ENCODE measurements around the gene MGAT5. TPM values are rescaled to one million over a fixed set of nuclear protein-coding genes. Genes with fewer than 3 reads are reported as not detected.

MGAT5 gene
- total RNA-seq, 1 experiment from 2014 or later: 34.0 TPM

- Histone ChIP-seq H3K4me1 (ENCODE audit: control insufficient read depth in 1 of 2, insufficient read depth in 2 of 2, low read length in 2 of 2) (peaks cover 0 to 14% of the 10 kb centered on the region in 2 experiments; a peak in 1 of 4 replicates), H2AFZ (ENCODE audit: low read depth, low read length, poor library complexity, severe bottlenecking) (no peak overlapping the region), H3K27ac (ENCODE audit: low read depth, low read length) (no peak overlapping the region), H3K9me3 (ENCODE audit: control insufficient read depth in 1 of 2, insufficient read depth in 1 of 2, low read depth in 1 of 2, low read length in 2 of 2) (no peaks in the 10 kb centered on the region), H3K27me3 (ENCODE audit: insufficient read depth, low read length) (no peaks in the 10 kb centered on the region), H3K9ac (ENCODE audit: low read length) (no peak overlapping the region), H3K36me3 (ENCODE audit: control insufficient read depth in 1 of 2, insufficient read depth in 2 of 2, low read length in 2 of 2) (no peaks in the 10 kb centered on the region), H4K20me1 (ENCODE audit: insufficient read depth) (no peaks in the 10 kb centered on the region), H3K4me3 (replicated peaks in 1 of 2; ENCODE audit: low read depth in 1 of 2, low read length in 2 of 2) (no peak overlapping the region), H3K4me2 (ENCODE audit: low read length) (no peak overlapping the region), H3K79me2 (ENCODE audit: insufficient read depth, low read length) (no peaks in the 10 kb centered on the region; the same call in 1 of the 2 replicates), H3K9me2 (ENCODE audit: insufficient read depth) (no peaks in the 10 kb centered on the region)
- DNase-seq (ENCODE audit: low read depth, low spot score) (no peak), ATAC-seq (no peak)
- TF ChIP-seq CTCF (IDR thresholded peaks at IDR 0.05 in 2 of 3, conservative IDR thresholded peaks at IDR 0.05 in 1 of 3; ENCODE audit: borderline replicate concordance in 1 of 3, insufficient read depth in 1 of 3, low read depth in 2 of 3, low read length in 2 of 3): no peak
- TF ChIP-seq POLR2AphosphoS5 (IDR thresholded peaks at IDR 0.05; ENCODE audit: low read depth, low read length): no peak
- TF ChIP-seq ZNF274 (IDR thresholded peaks at IDR 0.05; ENCODE audit: low read depth, low read length): no peak
- BruUV-seq (replicated peaks): no TSS peak
- RAD21 ChIA-PET (ENCODE audit: low non-redundant PET in 1 of 2, low total read pairs in 2 of 2, uncharacterized antibody in 2 of 2, unreplicated experiment in 2 of 2): no interaction called here
- CTCF ChIA-PET: interaction anchor here (1.8 kb wide), 1 partner anchor 10 kb away, joined by 8 read pairs; no protein-coding TSS in a partner anchor
- intact Hi-C loops (cut with micrococcal nuclease): no loop called here
- POLR2A ChIA-PET: no interaction called here
Measured at GRCh38 chr2:134235510-134236144, 18.2 kb upstream of the MGAT5 start.

- CTCF ChIA-PET: no interaction called here
- DNase-seq (ENCODE audit: low read depth, low spot score) (no peak), ATAC-seq (no peak)
- Histone ChIP-seq H3K4me1 (ENCODE audit: control insufficient read depth in 1 of 2, insufficient read depth in 2 of 2, low read length in 2 of 2) (no peaks in the 10 kb centered on the region), H3K9me2 (ENCODE audit: insufficient read depth) (no peaks in the 10 kb centered on the region), H4K20me1 (ENCODE audit: insufficient read depth) (no peaks in the 10 kb centered on the region), H3K4me2 (ENCODE audit: low read length) (no peak overlapping the region), H3K9ac (ENCODE audit: low read length) (no peak overlapping the region), H3K27me3 (ENCODE audit: insufficient read depth, low read length) (no peaks in the 10 kb centered on the region), H3K4me3 (replicated peaks in 1 of 2; ENCODE audit: low read depth in 1 of 2, low read length in 2 of 2) (no peak overlapping the region), H3K79me2 (ENCODE audit: insufficient read depth, low read length) (no peaks in the 10 kb centered on the region), H2AFZ (ENCODE audit: low read depth, low read length, poor library complexity, severe bottlenecking) (no peak overlapping the region), H3K9me3 (ENCODE audit: control insufficient read depth in 1 of 2, insufficient read depth in 1 of 2, low read depth in 1 of 2, low read length in 2 of 2) (no peaks in the 10 kb centered on the region), H3K27ac (ENCODE audit: low read depth, low read length) (no peak overlapping the region), H3K36me3 (ENCODE audit: control insufficient read depth in 1 of 2, insufficient read depth in 2 of 2, low read length in 2 of 2) (no peaks in the 10 kb centered on the region)
- BruUV-seq (replicated peaks): no TSS peak
- RAD21 ChIA-PET (ENCODE audit: low non-redundant PET in 1 of 2, low total read pairs in 2 of 2, uncharacterized antibody in 2 of 2, unreplicated experiment in 2 of 2): no interaction called here
- POLR2A ChIA-PET: no interaction called here
- intact Hi-C loops (cut with micrococcal nuclease): no loop called here
- TF ChIP-seq EZH2phosphoT487 (IDR thresholded peaks at IDR 0.05; ENCODE audit: borderline replicate concordance) (no peak), ZFX (IDR thresholded peaks at IDR 0.05) (no peak), SRF (IDR thresholded peaks at IDR 0.05; ENCODE audit: low read depth) (no peak), ZNF274 (IDR thresholded peaks at IDR 0.05; ENCODE audit: low read depth, low read length) (no peak), POLR2AphosphoS5 (IDR thresholded peaks at IDR 0.05; ENCODE audit: low read depth, low read length) (no peak), ELF1 (IDR thresholded peaks at IDR 0.05; ENCODE audit: borderline replicate concordance, low read depth) (no peak), RAD21 (IDR thresholded peaks at IDR 0.05; ENCODE audit: low read depth) (no peak), JUND (IDR thresholded peaks at IDR 0.05) (no peak), SP1 (IDR thresholded peaks at IDR 0.05; ENCODE audit: low read depth) (no peak), EGR1 (IDR thresholded peaks at IDR 0.05; ENCODE audit: low read depth) (no peak), SIN3A (IDR thresholded peaks at IDR 0.05; ENCODE audit: low read depth) (no peak), CEBPB (IDR thresholded peaks at IDR 0.05; ENCODE audit: low read depth) (no peak), FOSL1 (IDR thresholded peaks at IDR 0.05; ENCODE audit: low read depth) (no peak), ATF3 (IDR thresholded peaks at IDR 0.05) (no peak), CBX3 (IDR thresholded peaks at IDR 0.05; ENCODE audit: low read depth) (no peak), CTCF (IDR thresholded peaks at IDR 0.05 in 2 of 3, conservative IDR thresholded peaks at IDR 0.05 in 1 of 3; ENCODE audit: borderline replicate concordance in 1 of 3, insufficient read depth in 1 of 3, low read depth in 2 of 3, low read length in 2 of 3) (no peak), EZH2 (IDR thresholded peaks at IDR 0.05) (no peak), TCF7L2 (IDR thresholded peaks at IDR 0.05; ENCODE audit: borderline replicate concordance, extremely low read depth, insufficient read depth, insufficient read length) (no peak)
Measured at GRCh38 chr2:134238371-134238770, 15.5 kb upstream of the MGAT5 start.

All from HCT116 (cell line).